Activated CD8-positive, alpha-beta T cell treated with anti-CD3 and anti-CD28 coated beads for 36 hours (primary cell): ENCODE data around the gene DNASE1. TPM values are rescaled to one million over a fixed set of nuclear protein-coding genes. Genes with fewer than 3 reads are reported as not detected.

ENCODE experiments used
- ATAC-seq: fragments of 200-7000 bp; cut with Tn5 transposase; one replicate; pipeline ENCODE4 v1.10.0; 2021; ENCODE audit warnings: mild to moderate bottlenecking, moderate library complexity
- CTCF ChIA-PET: fragments of 350-600 bp; sonication (Branson Sonifier 250); formaldehyde crosslinking; loops from one replicate; lab custom pipeline; 2021; ENCODE audit warnings: antibody characterized with exemption; lab: Charles Lee
- POLR2A ChIA-PET: fragments of 350-600 bp; sonication (Branson Sonifier 250); formaldehyde crosslinking; loops from one replicate; lab custom pipeline; 2021; ENCODE audit warnings: antibody characterized with exemption; lab: Charles Lee
- DNase-seq: peaks from one replicate; pipeline ENCODE4 v3.0.0-alpha.2; 2020
- H3K27ac Mint-ChIP-seq: one replicate; pipeline ENCODE4 v1.8.0; 2021; ENCODE audit warnings: mild to moderate bottlenecking, mixed read lengths
- H3K27me3 Mint-ChIP-seq: one replicate; pipeline ENCODE4 v1.8.0; 2021; ENCODE audit warnings: mixed read lengths
- H3K36me3 Mint-ChIP-seq: one replicate; pipeline ENCODE4 v1.8.0; 2021; ENCODE audit warnings: low read depth, mixed read lengths
- H3K4me1 Mint-ChIP-seq: one replicate; pipeline ENCODE4 v1.8.0; 2021; ENCODE audit warnings: low read depth, mixed read lengths
- H3K4me3 Mint-ChIP-seq: one replicate; pipeline ENCODE4 v1.8.0; 2021; ENCODE audit warnings: mild to moderate bottlenecking, moderate library complexity, mixed read lengths
- H3K9me3 Mint-ChIP-seq: one replicate; pipeline ENCODE4 v1.8.0; 2021; ENCODE audit warnings: mixed read lengths
- intact Hi-C: fragments of 100-400 bp; cut with micrococcal nuclease; formaldehyde crosslinking; loops from one replicate; pipeline ENCODE4 v1.10.0; 2022
- total RNA-seq, 2 experiments: library from RNA; stranded (reverse); gene quantifications; one replicate each; pipeline ENCODE4 v1.2.3, GENCODE V29; 2021
- TF ChIP-seq, protein P1 (sequence below): fragments of 200-600 bp; IDR thresholded peaks from one replicate; pipeline ENCODE4 v1.8.0; 2022; ENCODE audit warnings: antibody characterized with exemption, mild to moderate bottlenecking

DNASE1 gene
- total RNA-seq, 2 experiments from 2014 or later = 11.8 to 12.1 TPM

DNA sequence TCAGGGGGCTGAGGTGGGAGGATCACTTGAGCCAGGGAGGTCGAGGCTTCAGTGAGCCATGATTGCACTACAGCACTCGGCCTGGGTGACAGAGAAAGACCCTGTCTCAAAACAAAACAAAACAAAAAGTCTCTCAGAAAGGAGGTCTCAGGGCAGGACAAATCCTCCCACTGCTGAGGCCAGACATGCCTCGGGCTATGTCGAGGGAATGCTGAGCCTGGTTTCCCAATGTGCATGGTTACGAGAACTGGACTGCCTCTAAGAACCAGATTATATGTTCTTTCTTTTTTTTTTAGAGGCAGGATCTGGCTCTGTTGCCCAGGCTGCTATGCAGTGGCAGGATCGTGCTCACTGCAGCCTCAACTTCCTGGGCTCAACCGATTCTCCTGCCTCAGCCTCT is 35.2 kb downstream of the DNASE1 start:
- TF ChIP-seq, protein P1, sequence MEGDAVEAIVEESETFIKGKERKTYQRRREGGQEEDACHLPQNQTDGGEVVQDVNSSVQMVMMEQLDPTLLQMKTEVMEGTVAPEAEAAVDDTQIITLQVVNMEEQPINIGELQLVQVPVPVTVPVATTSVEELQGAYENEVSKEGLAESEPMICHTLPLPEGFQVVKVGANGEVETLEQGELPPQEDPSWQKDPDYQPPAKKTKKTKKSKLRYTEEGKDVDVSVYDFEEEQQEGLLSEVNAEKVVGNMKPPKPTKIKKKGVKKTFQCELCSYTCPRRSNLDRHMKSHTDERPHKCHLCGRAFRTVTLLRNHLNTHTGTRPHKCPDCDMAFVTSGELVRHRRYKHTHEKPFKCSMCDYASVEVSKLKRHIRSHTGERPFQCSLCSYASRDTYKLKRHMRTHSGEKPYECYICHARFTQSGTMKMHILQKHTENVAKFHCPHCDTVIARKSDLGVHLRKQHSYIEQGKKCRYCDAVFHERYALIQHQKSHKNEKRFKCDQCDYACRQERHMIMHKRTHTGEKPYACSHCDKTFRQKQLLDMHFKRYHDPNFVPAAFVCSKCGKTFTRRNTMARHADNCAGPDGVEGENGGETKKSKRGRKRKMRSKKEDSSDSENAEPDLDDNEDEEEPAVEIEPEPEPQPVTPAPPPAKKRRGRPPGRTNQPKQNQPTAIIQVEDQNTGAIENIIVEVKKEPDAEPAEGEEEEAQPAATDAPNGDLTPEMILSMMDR = no peak
- H3K4me3 Mint-ChIP-seq = no peak overlapping the region
- no peaks in the 10 kb centered on the region for H3K9me3 Mint-ChIP-seq
- ChIA-PET POLR2A (interaction anchor here (0.5 to 0.6 kb wide), 2 partner anchors 23 to 212 kb away, joined by 3 to 4 read pairs; no protein-coding TSS in a partner anchor), CTCF (interaction anchor here (0.6 to 2.0 kb wide), 8 partner anchors 8 to 191 kb away, joined by 3 to 18 read pairs (median 5); partner anchors contain the start of gene CREBBP)
- DNase-seq (no peak), ATAC-seq (no peak)
- H3K4me1 Mint-ChIP-seq = peaks cover 17% of the 10 kb centered on the region
- intact Hi-C loops = loop anchor here (10.0 kb wide), 1 partner anchor 185 kb away; no protein-coding TSS in a partner anchor
- H3K27me3 Mint-ChIP-seq = no peaks in the 10 kb centered on the region
- no peak overlapping the region for H3K27ac Mint-ChIP-seq
- H3K36me3 Mint-ChIP-seq = peaks cover 49% of the 10 kb centered on the region

GRCh38 chr16:3690470-3690928 is 36.0 kb downstream of the DNASE1 start:
- intact Hi-C loops = loop anchor here (10.0 kb wide), 1 partner anchor 184 kb away; no protein-coding TSS in a partner anchor
- H3K4me3 Mint-ChIP-seq = no peak overlapping the region
- H3K36me3 Mint-ChIP-seq = peaks cover 49% of the 10 kb centered on the region
- H3K27ac Mint-ChIP-seq = no peak overlapping the region
- H3K9me3 Mint-ChIP-seq = no peaks in the 10 kb centered on the region
- peak; percentile 98 for ATAC-seq
- H3K4me1 Mint-ChIP-seq = peaks cover 18% of the 10 kb centered on the region
- no peaks in the 10 kb centered on the region for H3K27me3 Mint-ChIP-seq
- DNase-seq = peak; percentile 91
- POLR2A ChIA-PET = interaction anchor here (0.5 to 1.6 kb wide), 4 partner anchors 24 to 211 kb away, joined by 3 to 6 read pairs (median 4); partner anchors contain the start of gene CREBBP
- TF ChIP-seq, protein P1 = peak; percentile 88
- CTCF ChIA-PET = interaction anchor here (0.6 to 2.0 kb wide), 11 partner anchors 8 to 248 kb away, joined by 3 to 18 read pairs (median 4); partner anchors contain the start of gene CREBBP

DNA sequence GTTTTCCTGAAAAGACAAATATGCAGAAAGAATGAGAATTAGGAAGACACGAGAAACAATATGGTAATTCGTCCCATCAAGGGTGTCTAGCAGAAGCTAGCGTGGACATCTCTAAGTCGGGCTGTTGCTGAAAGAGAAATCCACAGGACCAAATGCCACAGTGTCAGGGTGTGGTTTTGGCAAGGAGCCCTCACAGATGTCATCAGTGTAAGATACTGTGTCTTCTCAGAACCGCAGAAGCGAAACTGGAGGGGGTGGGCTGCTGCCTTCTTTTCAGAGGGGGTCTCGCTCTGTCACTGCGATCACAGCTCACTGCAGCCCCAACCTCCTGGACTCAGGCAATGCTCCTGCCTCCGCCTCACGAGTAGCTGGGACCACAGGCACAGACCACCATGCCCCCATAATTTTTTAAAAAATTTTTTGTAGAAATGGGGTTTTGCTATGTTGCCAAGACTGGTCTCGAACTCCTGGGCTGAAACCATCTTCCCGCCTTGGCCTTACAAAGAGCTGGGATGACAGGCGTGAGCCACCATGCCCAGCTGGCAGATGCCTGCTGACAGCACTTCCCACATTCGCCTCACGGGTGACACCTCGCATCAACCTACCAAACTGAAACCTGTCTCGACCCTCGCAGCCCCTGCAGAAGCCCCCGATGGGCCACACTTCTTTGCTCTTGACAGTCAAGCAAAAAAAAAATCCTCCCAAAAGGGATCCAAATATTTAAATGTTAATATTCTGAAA is 36.7 kb downstream of the DNASE1 start:
- Mint-ChIP-seq H3K36me3 (peaks cover 45% of the 10 kb centered on the region), H3K9me3 (no peaks in the 10 kb centered on the region), H3K4me1 (peaks cover 18% of the 10 kb centered on the region), H3K27me3 (no peaks in the 10 kb centered on the region), H3K27ac (no peak overlapping the region), H3K4me3 (no peak overlapping the region)
- DNase-seq (peak; percentile 16), ATAC-seq (peak; percentile 21)
- TF ChIP-seq, protein P1 = peak; percentile 4
- intact Hi-C loops = loop anchor here (10.0 kb wide), 1 partner anchor 184 kb away; no protein-coding TSS in a partner anchor
- ChIA-PET POLR2A (interaction anchor here (0.7 to 1.6 kb wide), 4 partner anchors 10 to 189 kb away, joined by 3 to 6 read pairs (median 4); partner anchors contain the start of genes CREBBP and TRAP1), CTCF (interaction anchor here (0.6 to 2.0 kb wide), 9 partner anchors 8 to 247 kb away, joined by 3 to 18 read pairs (median 5); no protein-coding TSS in a partner anchor)

GRCh38 chr16:3691761-3692160 is 37.3 kb downstream of the DNASE1 start:
- intact Hi-C loops = loop anchor here (10.0 kb wide), 1 partner anchor 183 kb away; no protein-coding TSS in a partner anchor
- ChIA-PET POLR2A (interaction anchor here (0.7 to 1.6 kb wide), 4 partner anchors 10 to 189 kb away, joined by 3 to 6 read pairs (median 4); partner anchors contain the start of genes CREBBP and TRAP1), CTCF (interaction anchor here (0.6 to 2.0 kb wide), 6 partner anchors 9 to 187 kb away, joined by 3 to 18 read pairs (median 8); no protein-coding TSS in a partner anchor)
- TF ChIP-seq, protein P1 = no peak
- H3K9me3 Mint-ChIP-seq = no peaks in the 10 kb centered on the region
- peaks cover 20% of the 10 kb centered on the region for H3K4me1 Mint-ChIP-seq
- DNase-seq (no peak), ATAC-seq (no peak)
- no peak overlapping the region for H3K4me3 Mint-ChIP-seq
- no peaks in the 10 kb centered on the region for H3K27me3 Mint-ChIP-seq
- H3K27ac Mint-ChIP-seq = no peak overlapping the region
- H3K36me3 Mint-ChIP-seq = peaks cover 44% of the 10 kb centered on the region
